Common myeloid progenitor, CD34-positive (primary cell): ENCODE results near the gene CELF2.
"Not testable (repeated sequence)": the region's sequence is repeated elsewhere in the genome, so short reads cannot be mapped to it uniquely, and the experiment has no call there.

Source experiments
- CTCF ChIA-PET: fragments of 350-600 bp; sonication (Branson Sonifier 250); formaldehyde crosslinking; loops from one replicate; lab custom pipeline; 2021; ENCODE audit warnings: antibody characterized with exemption; lab: Charles Lee
- POLR2A ChIA-PET: fragments of 350-600 bp; sonication (Branson Sonifier 250); formaldehyde crosslinking; loops from one replicate; lab custom pipeline; 2021; ENCODE audit warnings: antibody characterized with exemption; lab: Charles Lee
- DNase-seq, 3 donors: peaks; one replicate each; pipeline versions ENCODE4 v3.0.0 to v3.0.0-alpha.2; 2013
- H3K27ac ChIP-seq, 2 experiments: 1 replicate in 1 of 2; 2 replicates in 1 of 2; pipeline ENCODE4 v1.7.0; 2013; ENCODE audit warnings: inconsistent platforms in 2 of 2, low read length in 2 of 2, mild to moderate bottlenecking in 2 of 2, low read depth in 1 of 2, moderate library complexity in 1 of 2; ENCODE audit not compliant: severe bottlenecking in 2 of 2, insufficient read depth in 1 of 2, poor library complexity in 1 of 2
- H3K27me3 ChIP-seq, 5 experiments: replicated peaks in 2 of 5; 1 replicate in 3 of 5; 2 replicates in 2 of 5; pipeline versions ENCODE4 v1.6.1 to v1.7.0; 2013; ENCODE audit warnings: low read length in 4 of 5, mild to moderate bottlenecking in 2 of 5, moderate library complexity in 2 of 5, inconsistent platforms in 1 of 5; ENCODE audit not compliant: insufficient read depth in 5 of 5, control insufficient read depth in 4 of 5
- H3K36me3 ChIP-seq, 4 experiments: 1 replicate in 2 of 4; 2 replicates in 2 of 4; pipeline versions ENCODE4 v1.6.1 to v1.7.0; 2013; ENCODE audit warnings: low read length in 3 of 4, control low read depth in 1 of 4, mild to moderate bottlenecking in 1 of 4; ENCODE audit not compliant: control insufficient read depth in 4 of 4, insufficient read depth in 4 of 4
- H3K4me1 ChIP-seq, 4 experiments: 1 replicate in 3 of 4; 2 replicates in 1 of 4; pipeline versions ENCODE4 v1.6.1 to v1.7.1; 2013; ENCODE audit warnings: low read length in 3 of 4, mild to moderate bottlenecking in 3 of 4, control low read depth in 1 of 4, inconsistent platforms in 1 of 4, moderate library complexity in 1 of 4; ENCODE audit not compliant: control insufficient read depth in 4 of 4, insufficient read depth in 4 of 4; ENCODE audit errors: control extremely low read depth in 1 of 4
- H3K4me3 ChIP-seq, 7 experiments: 1 replicate in 4 of 7; 2 replicates in 3 of 7; pipeline versions ENCODE4 v1.5.1 to v1.7.0; 2013; ENCODE audit warnings: mild to moderate bottlenecking in 7 of 7, low read length in 6 of 7, moderate library complexity in 6 of 7, inconsistent platforms in 2 of 7, low read depth in 2 of 7, control low read depth in 1 of 7; ENCODE audit not compliant: insufficient read depth in 4 of 7, control insufficient read depth in 1 of 7; ENCODE audit errors: extremely low read depth in 1 of 7
- H3K9me3 ChIP-seq, 5 experiments: 1 replicate in 4 of 5; 2 replicates in 1 of 5; pipeline versions ENCODE4 v1.6.1 to v1.7.1; 2013; ENCODE audit warnings: low read length in 4 of 5, mild to moderate bottlenecking in 2 of 5, inconsistent platforms in 1 of 5, low read depth in 1 of 5, moderate library complexity in 1 of 5; ENCODE audit not compliant: control insufficient read depth in 4 of 5, insufficient read depth in 2 of 5; ENCODE audit errors: control extremely low read depth in 1 of 5
- WGBS: methylation state at CpG from one replicate; pipeline ENCODE4 v1.1.5; 2013; ENCODE audit not compliant: insufficient coverage; 5-methylcytosine and 5-hydroxymethylcytosine counted together

Gene CELF2

GRCh38 chr10:11181978-11182377 is 164.3 kb downstream of the CELF2 start:
- Histone ChIP-seq H3K36me3 (peaks cover 25 to 86% (median 65%) of the 10 kb centered on the region in 4 experiments), H3K4me3 (no peak overlapping the region), H3K4me1 (peaks cover 26 to 67% (median 52%) of the 10 kb centered on the region in 4 experiments), H3K9me3 (peaks cover 1 to 15% (median 8%) of the 10 kb centered on the region in 5 experiments), H3K27me3 (no peaks in the 10 kb centered on the region), H3K27ac (peak overlapping the region in 1 of 2 experiments; percentile 6)
- DNase-seq: peak in 1 of 3 donors; percentile 42
- WGBS: 80% methylated on average over 6 of the region's 6 CpGs
- CTCF ChIA-PET: interaction anchor here (1.1 to 1.9 kb wide), 6 partner anchors 12 to 34 kb away, joined by 3 to 5 read pairs (median 3); no protein-coding TSS in a partner anchor
- POLR2A ChIA-PET: interaction anchor here (1.2 kb wide), 1 partner anchor 41 kb away, joined by 3 read pairs; no protein-coding TSS in a partner anchor

DNA sequence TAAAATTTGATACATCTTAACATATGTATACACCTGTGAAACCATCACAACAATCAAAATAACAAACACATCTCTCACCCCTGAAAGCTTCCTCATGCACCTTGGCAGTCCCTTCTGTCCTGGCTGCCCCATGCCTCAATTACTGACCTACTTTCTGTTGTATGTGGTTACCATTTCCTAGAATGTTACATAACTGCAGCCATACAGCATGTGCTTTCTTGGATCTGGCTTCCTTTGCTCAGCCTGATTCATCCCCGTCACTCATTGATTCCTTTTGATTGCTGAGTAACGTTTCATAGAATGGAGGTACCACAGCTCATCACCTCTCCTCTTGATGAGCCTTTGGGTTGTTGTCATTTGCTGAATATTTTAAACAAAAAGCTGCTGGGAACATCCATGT is 165.3 kb downstream of the CELF2 start:
- POLR2A ChIA-PET: no interaction called here
- WGBS: 13% methylated on average over 1 of the region's 2 CpGs
- no peak overlapping the region for H3K27ac ChIP-seq
- no peak for DNase-seq
- peaks cover 29 to 84% (median 60%) of the 10 kb centered on the region in 4 experiments for H3K36me3 ChIP-seq
- H3K9me3 ChIP-seq: peaks cover 1 to 15% (median 8%) of the 10 kb centered on the region in 5 experiments
- CTCF ChIA-PET: interaction anchor here (0.7 to 1.9 kb wide), 6 partner anchors 14 to 35 kb away, joined by 3 to 5 read pairs (median 3); no protein-coding TSS in a partner anchor
- H3K27me3 ChIP-seq: no peaks in the 10 kb centered on the region
- H3K4me1 ChIP-seq: peaks cover 19 to 57% (median 42%) of the 10 kb centered on the region in 4 experiments
- H3K4me3 ChIP-seq: no peak overlapping the region

- H3K4me1 ChIP-seq: peaks cover 16 to 52% (median 36%) of the 10 kb centered on the region in 4 experiments
- H3K36me3 ChIP-seq: peaks cover 29 to 90% (median 63%) of the 10 kb centered on the region in 4 experiments
- H3K27me3 ChIP-seq: no peaks in the 10 kb centered on the region
- no peak for DNase-seq
- peaks cover 1 to 15% (median 8%) of the 10 kb centered on the region in 5 experiments for H3K9me3 ChIP-seq
- no peak overlapping the region for H3K4me3 ChIP-seq
- CTCF ChIA-PET: interaction anchor here (0.7 kb wide), 1 partner anchor 42 kb away, joined by 3 read pairs; no protein-coding TSS in a partner anchor
- POLR2A ChIA-PET: no interaction called here
- WGBS: 73% methylated on average over 2 of the region's 3 CpGs
- H3K27ac ChIP-seq: peak overlapping the region in 1 of 2 experiments; percentile 36
These were observed 166.4 kb downstream of the CELF2 start for GRCh38 chr10:11184093-11184492.

DNA sequence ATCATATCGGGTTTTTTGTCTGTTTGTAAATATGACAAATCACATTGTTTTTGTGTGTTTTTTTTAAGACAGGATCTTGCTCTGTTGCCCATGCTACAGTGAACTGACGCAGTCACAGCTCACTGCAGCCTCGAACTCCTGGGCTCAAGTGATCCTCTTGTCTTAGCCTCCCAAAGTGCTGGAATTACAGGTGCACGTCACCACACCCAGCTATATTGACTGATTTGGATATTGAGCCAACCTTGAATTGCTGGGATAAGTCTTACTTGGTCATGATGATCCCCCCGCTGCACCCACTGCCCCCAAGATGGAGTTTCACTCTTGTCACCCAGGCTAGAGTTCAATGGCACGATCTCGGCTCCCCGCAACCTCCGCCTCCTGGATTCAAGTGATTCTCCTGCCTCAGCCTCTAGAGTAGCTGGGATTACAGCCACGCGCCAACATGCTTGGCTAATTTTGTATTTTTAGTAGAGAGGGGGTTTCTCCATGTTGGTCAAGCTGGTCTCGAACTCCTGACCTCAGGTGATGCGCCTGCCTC is 167.5 kb downstream of the CELF2 start:
- Histone ChIP-seq H3K4me1 (peaks cover 10 to 52% (median 32%) of the 10 kb centered on the region in 4 experiments), H3K9me3 (peaks cover 1 to 15% (median 8%) of the 10 kb centered on the region in 5 experiments), H3K36me3 (peaks cover 27 to 90% (median 65%) of the 10 kb centered on the region in 4 experiments)
- DNase-seq, H3K27me3 ChIP-seq, CTCF ChIA-PET, H3K27ac ChIP-seq, POLR2A ChIA-PET, H3K4me3 ChIP-seq: not testable (repeated sequence)
- 98% methylated on average over 9 of the region's 13 CpGs for WGBS

DNA sequence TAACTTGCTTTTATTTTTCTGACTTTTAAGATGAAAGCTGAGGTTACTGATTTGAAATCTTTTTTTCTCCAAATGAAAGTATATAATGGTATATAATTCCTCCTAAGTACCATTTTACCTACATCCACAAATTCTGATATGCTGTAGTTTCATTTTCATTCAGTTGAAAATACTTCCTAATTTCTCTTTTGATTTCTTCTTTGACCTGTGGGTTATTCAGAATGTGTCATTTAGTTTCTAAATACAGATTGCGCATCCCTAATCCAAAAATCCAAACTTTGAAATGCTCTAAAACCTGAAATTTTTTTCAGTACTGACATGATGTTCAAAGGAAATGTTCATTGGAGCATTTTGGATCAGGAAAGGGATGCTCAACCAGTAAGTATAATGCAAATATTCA is 168.7 kb downstream of the CELF2 start:
- no CpG with 5 or more reads among the region's 1 CpG for WGBS
- Histone ChIP-seq H3K27ac (no peak overlapping the region), H3K4me1 (peaks cover 9 to 50% (median 23%) of the 10 kb centered on the region in 4 experiments), H3K9me3 (peaks cover 1 to 15% (median 8%) of the 10 kb centered on the region in 5 experiments), H3K4me3 (no peak overlapping the region), H3K36me3 (peaks cover 25 to 93% (median 63%) of the 10 kb centered on the region in 4 experiments), H3K27me3 (no peaks in the 10 kb centered on the region)
- peak in 1 of 3 donors; percentile 49 for DNase-seq
- POLR2A ChIA-PET: no interaction called here
- CTCF ChIA-PET: no interaction called here

- WGBS: 84% methylated on average over 3 of the region's 6 CpGs
- Histone ChIP-seq H3K4me3 (peak overlapping the region in 1 of 7 experiments; percentile 37), H3K36me3 (peaks cover 12 to 90% (median 62%) of the 10 kb centered on the region in 4 experiments), H3K27me3 (no peaks in the 10 kb centered on the region), H3K27ac (peak overlapping the region in 1 of 2 experiments; percentile 25), H3K9me3 (peaks cover 1 to 8% (median 5%) of the 10 kb centered on the region in 5 experiments), H3K4me1 (peaks cover 2 to 44% (median 24%) of the 10 kb centered on the region in 4 experiments)
- DNase-seq: no peak
- ChIA-PET POLR2A (no interaction called here), CTCF (interaction anchor here (0.8 to 1.5 kb wide), 3 partner anchors 11 to 22 kb away, joined by 3 to 5 read pairs (median 4); no protein-coding TSS in a partner anchor)
These were observed 172.1 kb downstream of the CELF2 start for GRCh38 chr10:11189582-11190376.
